Measurements from ENCODE around the gene UCKL1.

The UCKL1 gene

GRCh38 chr20:63958964-63959698 is 2.9 kb upstream of the UCKL1 start:
- no peak for FAIRE-seq

DNA sequence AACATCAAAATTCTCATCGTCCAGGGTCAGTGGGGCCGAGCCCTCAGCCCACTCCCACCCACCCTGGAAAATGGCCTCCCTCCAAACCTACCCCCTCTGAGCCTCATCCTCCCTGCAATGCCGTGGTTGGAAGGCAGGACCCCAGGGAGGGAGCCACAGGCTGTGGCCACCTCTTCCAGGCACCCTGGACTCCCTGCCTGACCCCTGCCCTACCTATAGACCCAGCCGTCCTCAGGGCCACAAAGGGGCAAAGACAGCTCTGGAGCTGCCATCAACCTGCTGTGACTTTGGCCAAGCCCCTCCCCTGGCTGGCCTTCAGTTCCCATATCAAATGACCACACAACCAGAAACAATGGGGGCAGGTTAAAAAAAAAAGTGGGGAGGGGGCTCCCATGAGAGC is 2.3 kb upstream of the UCKL1 start:
- FAIRE-seq = no peak

DNA sequence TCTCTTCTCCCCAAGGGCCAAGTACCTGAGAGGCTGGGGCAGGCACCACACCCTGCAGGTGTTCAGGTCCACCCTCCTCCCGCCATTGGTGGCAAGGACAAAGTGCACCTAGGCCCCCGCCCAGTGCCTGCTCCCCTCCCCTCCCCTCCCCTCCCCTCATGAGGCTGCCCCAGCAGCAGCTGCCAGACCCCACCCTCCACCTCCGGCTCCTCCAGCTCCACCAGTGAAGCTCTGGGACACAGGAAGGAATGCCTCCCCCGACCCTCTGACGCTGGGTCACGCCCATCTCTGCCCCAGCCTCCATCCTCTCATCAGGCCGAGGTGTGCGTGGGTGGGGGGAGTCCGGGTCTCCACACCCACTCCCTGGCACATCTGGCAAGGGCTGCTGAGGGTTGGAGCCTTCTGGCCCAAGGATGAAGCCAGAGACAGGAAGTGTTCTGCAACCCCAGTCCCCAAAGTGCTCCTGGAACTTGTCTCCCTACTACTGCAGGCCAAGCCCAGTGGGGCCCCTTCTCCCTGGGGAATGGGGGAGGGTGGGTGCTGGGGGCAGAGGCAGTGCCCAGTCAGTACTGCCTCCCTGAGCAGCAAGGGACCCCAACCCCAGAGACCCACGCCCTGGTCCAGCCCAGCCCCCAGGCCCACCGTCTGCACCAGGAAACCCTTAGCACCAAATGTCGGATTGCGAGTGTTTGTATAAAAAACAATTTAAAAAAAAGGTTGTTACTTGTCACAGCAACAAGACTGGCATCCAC is 1.6 kb upstream of the UCKL1 start:
- FAIRE-seq = no peak

DNA sequence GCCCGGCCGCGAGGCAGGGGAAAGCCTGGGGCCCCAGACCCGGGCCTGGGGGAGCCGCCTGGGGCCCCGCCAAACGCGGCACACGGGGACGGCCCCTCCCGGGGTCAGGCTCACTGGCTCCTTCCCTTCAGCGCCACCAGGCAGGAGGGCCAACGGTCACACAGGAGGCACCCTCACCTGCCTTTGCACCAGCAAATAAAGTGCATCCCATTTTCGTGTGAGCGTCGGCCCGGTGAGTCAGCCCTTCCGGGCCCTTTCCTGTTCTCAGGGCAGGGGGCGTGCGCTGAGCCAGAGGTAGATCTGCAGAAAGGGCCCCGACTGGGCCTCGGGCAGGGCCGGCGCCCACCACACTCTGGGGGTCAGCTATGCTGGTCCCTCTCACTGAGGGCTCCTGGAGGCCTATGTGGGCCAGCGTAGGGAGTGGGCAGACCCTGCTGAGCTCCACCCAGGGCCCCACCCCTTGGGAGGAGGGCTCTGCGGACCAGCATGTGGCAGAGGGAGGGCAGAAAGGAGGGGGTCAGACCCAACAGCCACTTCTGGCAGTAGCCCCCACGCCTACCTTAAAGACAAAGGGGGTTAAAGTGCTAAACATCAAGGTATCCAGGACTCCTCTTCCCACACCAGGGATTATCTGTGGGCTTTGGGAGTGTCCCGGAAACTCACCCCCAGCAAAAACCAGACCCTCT is 931 bp upstream of the UCKL1 start:
- no peak for FAIRE-seq

DNA sequence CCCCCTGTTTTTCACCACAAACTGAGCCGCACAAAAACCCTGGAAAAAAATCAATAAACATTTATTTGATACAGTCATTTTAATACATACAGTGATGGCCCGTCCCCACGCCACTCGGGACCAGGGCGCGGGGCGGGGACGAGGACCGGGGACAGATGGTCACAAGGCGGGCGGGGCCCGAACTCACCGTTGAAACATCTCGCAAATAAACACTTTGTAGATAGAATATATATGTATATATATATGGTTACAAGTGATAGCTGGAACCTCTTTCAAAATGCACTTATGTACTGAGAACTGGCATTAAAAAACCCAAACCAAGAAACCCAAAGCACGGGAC is 418 bp upstream of the UCKL1 start:
- no peak for FAIRE-seq

- no peak for FAIRE-seq
These were observed 862 bp downstream of the UCKL1 start for GRCh38 chr20:63955281-63955826.

GRCh38 chr20:63953764-63954429 is 2.3 kb downstream of the UCKL1 start:
- no peak for FAIRE-seq

GRCh38 chr20:63952769-63953168 is 3.4 kb downstream of the UCKL1 start:
- no peak for FAIRE-seq

GRCh38 chr20:63952210-63952535 is 4.0 kb downstream of the UCKL1 start:
- no peak for FAIRE-seq

GRCh38 chr20:63951398-63952209 is 4.6 kb downstream of the UCKL1 start:
- FAIRE-seq = no peak

DNA sequence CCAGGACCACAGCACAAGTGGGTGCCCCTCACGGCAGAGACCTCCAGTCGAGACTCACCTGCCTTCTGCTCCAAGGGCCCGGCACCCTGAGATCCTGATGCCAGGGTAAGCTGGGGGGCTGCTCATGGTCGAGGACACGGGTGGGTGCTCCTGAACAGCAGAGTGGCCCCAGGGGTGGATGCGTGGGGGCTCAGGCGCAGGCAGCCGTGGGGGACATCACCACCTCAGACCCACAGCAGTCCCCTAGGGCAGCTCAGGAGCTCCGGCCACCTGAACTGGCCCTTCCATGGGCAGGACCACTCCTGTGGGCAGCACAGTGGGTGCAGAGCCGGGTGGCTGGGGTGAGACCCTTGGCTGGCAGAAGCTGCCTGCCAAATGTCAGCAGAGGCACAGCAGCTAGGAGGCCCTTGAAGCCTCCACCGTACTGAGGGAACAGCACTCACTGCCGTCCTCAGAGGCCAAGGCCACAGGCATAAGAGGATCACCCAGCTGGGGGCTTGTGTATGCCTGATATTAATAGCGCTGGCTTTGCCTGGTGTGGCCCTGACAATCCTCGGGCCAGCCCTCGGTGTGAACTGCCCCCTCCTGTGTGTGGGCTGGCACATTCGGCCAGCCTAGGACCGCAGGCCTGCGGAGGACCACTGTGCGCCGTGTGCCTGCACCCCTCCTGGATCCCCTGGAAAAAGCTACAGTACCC is 5.4 kb downstream of the UCKL1 start:
- no peak for FAIRE-seq

DNA sequence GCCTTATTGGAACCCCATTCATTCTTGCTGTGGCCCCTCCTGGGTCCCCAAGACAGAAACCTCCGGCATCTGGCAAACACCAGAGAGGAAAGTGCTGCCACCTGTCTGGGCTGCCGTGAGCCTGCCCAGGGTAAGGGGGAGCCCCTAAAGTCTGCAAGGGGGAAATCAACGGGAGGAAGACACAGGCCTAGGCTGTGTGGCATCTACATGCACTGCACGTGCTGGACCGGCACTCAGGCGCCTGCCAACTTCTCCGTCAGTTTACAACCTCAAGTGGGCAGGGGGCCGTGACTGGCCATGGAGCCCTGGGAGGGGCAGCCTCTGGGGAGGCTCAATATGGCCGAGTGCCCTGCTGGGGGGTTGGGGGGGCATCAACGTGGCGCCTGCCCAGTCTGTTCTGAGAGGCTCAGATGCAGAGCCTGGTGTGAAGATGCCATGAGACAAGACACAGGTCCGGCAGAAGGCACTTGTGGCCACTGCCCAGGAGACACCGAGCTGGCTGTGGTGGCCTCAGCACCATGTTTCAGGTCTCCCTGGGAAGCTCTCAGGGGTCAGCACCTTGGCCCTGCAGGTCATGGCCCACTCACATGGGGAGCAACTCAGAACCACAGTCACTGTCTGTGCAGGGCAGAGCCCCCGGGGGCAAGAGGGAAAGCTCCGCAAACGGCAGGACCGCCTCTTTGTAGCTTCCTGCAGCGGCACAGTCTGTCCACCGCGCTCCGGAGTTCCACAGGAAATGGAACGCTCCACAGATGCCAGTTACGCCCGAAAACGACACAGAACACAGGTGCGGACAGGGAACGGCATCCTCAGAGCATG is 8.4 kb downstream of the UCKL1 start:
- no peak for FAIRE-seq

- FAIRE-seq = no peak
These were observed 9.1 kb downstream of the UCKL1 start for GRCh38 chr20:63946986-63947637.

DNA sequence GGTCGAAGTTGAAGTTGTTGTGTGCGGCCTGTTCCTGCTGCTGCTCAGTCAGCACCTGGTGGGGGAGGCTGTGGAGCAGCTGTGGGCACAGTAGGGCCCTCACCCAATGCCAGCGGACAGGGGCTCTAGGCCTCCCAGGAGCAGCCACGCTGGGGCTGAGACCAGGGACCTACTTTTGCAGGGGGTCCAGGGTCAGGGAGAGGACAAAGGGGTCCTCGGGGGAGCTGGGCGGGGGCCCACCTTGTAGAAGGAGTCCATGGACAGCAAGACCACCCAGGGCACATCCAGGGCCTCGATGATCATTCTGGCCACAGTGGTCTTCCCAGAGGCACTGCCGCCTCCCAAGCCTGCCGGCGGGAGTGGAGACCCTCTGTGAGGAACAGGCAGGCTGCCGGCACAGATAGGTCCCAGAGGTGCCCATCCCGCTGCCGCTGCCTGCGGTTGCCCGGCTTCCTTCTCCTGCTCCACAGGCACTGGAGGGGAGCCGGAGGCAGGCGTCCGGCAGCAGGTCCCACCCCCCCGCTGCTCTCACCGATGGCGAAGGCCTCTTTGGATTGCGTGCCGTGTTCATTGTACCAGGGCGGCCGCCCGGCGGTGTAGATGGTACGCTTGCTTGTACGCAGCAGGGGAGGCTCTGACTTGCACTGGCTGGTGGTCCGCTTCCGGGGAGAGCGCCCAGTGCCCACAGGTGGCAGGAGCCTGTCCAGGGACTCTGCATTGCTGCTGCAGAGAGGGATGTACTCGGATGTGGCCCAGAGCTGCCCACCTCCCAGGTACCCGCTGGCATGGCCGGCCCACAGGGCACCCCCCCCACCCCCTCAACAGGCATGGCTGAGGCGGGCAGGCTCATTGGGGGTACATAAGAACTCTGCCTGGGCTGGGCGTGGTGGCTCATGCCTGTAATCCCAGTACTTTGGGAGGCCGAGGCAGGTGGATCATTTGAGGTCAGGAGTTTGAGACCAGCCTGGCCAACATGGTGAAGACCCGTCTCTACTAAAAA is 10.0 kb downstream of the UCKL1 start:
- no peak for FAIRE-seq

GRCh38 chr20:63945031-63945658 is 11.1 kb downstream of the UCKL1 start:
- no peak for FAIRE-seq

DNA sequence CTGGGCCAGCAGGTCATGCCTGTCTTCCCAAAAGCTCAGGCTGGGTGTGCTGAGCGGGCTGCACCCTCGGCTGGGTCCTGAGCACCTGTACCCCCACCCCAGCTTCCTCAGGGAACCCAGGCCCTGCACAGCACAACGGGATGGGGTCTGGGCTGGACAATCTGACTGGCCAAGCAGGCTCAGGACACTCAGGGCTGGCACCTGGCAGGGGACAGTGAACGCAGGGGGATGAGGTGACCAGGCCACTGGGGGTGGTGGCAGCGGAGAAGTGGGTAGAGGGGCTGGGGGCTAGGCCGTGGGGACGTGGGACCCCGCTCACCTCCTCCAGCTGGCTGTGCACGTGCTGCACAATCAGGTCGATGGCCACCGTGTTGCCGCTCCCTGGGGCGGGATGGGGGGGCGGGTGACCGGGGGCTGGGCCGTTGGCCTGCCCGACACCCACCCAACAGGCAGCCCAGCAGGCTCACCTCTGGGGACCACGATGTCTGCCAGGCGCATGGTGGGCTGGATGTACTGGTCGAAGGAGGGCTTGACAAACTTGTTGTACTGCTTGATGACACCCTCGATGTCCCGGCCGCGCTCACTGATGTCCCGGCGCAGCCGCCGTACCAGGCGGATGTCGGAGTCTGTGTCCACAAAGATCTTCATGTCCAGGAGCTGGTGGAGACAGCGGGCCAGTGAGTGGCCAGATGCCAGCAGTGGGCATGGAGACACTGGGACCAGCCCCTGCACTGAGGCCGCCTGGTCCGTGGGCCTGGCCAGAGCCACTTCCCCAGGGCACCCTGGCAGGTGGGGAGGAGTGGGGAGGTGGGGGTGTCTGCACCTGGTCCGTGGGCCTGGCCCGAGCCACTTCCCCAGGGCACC is 11.9 kb downstream of the UCKL1 start:
- FAIRE-seq = no peak

DNA sequence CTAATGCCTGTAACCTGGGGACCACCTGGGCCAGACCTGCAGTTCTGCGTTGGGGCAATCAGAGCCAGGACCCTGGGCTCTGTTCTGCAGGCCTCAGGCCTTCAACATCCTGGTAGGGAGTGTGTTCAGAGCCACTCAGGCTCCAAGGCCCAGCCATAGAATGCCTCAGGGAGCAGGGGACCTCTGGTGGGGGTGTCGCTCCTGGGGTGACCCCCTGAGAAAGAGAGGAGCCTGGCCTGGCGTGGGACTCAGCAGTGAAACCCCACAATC is 12.5 kb downstream of the UCKL1 start:
- FAIRE-seq = no peak

All from A204.1 (cell line).